GM18526 (cell line): ENCODE data around the gene SGO1.

ENCODE experiments used
- POLR2A ChIP-seq: IDR thresholded peaks from 3 replicates; pipeline ENCODE4 v1.6.1; 2011; ENCODE audit not compliant: insufficient read length; ENCODE audit errors: extremely low read depth

Gene SGO1

GRCh38 chr3:20173844-20174410 is 12.1 kb downstream of the SGO1 start:
- no peak for TF ChIP-seq POLR2A

DNA sequence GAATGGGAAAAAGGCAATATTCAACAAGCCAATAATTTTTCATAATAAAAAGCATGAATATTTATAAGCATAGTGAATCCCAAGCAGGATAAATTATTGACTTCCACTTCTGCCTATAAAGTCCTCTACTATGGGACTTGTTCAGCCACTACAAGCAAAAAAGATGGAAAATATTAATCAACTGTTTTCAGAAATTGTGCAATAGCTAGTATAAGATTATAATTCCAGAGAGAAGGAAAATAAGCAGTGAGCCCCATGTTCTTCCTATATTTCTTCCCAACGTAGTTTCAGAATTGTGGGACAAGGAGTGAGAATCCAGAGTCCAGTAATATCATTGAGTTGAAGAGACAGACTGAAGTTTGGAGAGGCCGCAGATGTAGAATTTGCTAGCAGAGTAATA is 24.3 kb downstream of the SGO1 start:
- TF ChIP-seq POLR2A = no peak

DNA sequence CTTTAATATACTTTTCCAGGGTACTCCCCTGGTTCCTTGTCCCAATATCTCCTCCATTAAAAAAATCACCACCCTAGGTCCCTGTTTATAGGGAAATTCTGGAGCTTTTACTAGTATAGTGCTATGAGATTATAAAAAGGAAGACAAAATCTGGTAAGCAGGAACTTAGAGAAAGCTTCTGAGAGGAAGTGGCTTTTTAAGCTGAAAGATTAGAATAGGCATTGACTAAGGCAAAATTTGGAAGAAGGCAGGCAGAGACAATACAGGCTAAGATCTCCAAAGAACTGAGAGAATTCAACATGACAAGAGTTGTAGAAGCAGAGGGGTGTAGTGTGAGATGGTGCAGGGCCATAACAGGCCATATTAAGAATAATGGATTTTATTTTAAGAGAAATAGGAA is 25.8 kb downstream of the SGO1 start:
- TF ChIP-seq POLR2A = no peak

DNA sequence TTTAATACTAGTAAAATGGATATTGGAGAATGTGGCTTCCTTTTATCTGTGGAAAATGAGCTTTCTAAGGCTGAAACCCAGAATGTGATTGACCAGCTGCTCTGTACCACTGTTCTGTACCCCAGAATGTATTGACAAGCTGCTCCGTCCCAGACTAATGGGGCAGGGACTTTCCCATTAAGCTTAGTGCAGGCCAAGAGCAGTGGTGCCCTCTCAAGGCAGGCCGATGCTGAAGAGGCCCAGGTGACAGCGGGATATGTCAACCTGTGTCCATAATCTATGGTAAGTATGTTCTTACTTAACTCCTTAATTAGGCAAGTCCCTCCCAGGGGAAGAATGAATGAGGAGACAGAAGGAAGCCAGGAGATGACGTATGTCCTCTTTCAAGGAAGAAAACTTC is 31.1 kb downstream of the SGO1 start:
- TF ChIP-seq POLR2A = no peak

GRCh38 chr3:20154078-20154477 is 31.9 kb downstream of the SGO1 start:
- no peak for TF ChIP-seq POLR2A

GRCh38 chr3:20148466-20148865 is 37.5 kb downstream of the SGO1 start:
- no peak for TF ChIP-seq POLR2A

- no peak for TF ChIP-seq POLR2A
Observed at GRCh38 chr3:20147361-20147760, 38.6 kb downstream of the SGO1 start.

GRCh38 chr3:20146301-20146700 is 39.7 kb downstream of the SGO1 start:
- no peak for TF ChIP-seq POLR2A

DNA sequence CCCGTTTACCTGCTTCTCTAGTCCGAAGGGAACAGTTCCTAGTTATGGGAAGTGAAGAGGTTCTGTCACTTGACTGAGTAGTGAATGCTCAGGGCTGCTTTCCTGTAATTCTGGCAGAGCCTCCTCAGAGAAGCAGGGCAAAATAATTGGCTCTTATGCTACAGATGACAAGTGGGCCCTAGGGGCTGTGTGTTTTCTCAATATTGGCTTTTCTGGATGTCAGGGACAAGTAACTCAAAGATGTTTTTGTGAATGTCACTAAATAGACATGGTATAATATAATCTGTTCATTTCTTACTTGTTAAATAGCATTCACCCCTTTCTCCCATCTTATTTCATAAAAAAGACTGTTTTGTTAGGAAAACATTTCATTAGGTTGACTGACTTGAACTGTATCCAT is 40.1 kb downstream of the SGO1 start:
- TF ChIP-seq POLR2A = no peak

DNA sequence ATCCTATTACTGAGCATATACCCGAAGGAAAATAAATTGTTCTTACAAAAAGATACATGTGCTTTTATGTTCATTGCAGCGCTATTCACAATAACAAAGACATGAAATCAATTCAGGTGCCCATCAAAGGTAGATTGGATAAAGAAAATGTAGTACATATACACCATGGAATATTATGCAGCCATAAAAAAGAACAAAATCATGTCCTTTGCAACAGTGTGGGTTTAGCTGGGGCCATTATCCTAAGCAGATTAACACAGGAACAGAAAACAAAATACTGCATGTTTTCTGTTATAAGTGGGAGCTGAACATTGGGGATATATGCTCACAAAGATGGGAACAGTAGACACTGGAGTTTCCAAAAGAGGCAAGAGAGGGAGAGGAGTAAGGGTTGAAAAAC is 42.5 kb downstream of the SGO1 start:
- no peak for TF ChIP-seq POLR2A

DNA sequence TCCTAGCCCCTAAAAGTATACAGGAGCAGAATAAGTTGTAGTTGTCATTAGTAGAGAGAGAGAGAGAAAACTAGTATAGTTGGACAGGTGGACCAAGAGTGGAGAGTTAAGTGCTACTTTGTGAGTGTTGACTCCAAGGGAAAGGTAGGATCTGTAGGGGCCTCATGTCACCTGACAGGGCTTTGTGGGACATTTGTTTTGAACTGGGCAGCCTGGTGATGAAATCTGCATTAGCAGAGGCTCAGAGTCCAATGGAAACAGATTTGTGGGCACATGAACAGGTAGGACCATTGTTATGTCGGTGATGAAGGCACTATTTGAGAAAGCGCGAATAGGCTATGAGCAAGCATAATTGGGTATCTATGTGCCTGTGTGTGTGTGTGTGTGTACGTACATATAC is 43.5 kb downstream of the SGO1 start:
- no peak for TF ChIP-seq POLR2A

GRCh38 chr3:20141851-20142250 is 44.2 kb downstream of the SGO1 start:
- no peak for TF ChIP-seq POLR2A

- TF ChIP-seq POLR2A = no peak
Observed at GRCh38 chr3:20141316-20141715, 44.7 kb downstream of the SGO1 start.

- TF ChIP-seq POLR2A = no peak
Observed at GRCh38 chr3:20140881-20141280, 45.1 kb downstream of the SGO1 start.

DNA sequence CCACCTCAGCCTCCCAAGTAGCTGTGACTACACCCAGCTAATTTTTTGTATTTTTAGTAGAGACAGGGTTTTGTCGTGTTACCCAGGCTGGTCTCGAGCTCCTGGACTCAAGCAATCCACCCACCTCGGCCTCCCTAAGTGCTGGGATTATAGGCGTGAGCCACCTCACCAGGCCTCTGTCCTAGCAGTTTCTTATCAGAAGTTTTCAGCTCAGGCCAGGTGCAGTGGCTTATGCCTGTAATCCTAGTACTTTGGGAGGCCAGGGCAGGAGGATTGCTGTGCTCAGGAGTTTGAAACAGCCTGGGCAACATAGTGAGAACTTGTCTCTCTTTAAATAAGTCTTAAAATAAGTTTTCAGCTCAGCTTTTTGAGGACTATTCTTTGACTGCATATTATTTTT is 48.4 kb downstream of the SGO1 start:
- no peak for TF ChIP-seq POLR2A

DNA sequence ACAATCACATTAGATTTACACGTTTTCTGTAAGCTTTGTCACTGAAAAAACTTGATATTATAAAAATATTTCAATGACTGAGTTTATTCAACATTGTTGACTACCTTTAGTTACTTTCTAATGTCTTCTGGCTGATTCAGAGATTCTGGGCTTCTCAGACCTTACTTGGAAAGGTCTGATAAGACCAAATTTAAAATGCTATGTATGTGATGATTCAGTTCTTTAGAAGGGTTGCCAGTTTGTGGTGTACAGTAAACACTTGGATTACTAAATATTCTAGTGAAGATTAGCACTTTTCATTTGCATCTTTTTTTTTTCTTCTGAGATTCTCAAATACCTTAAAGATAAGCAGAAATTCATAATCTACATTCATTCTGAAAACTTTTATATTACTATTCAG is 49.8 kb downstream of the SGO1 start:
- TF ChIP-seq POLR2A = no peak

DNA sequence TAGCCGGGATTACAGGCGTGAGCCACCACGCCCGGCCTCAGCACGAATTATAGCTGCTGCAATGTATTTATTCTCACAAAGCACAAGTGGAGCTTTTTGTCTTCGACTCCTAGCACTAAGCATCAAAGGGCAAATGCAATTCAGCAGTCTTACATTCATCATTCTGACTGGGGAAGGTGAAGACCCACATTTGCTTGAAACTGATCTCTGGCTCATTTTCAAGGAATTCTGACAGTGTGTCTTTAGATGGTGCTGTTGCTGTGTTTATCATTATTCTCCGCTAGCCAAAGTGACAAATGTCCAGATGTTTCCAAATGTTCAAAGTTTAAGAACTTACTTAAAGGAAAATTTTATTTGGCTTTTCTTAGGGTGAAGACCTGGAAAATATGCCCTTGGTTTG is 55.9 kb downstream of the SGO1 start:
- no peak for TF ChIP-seq POLR2A

DNA sequence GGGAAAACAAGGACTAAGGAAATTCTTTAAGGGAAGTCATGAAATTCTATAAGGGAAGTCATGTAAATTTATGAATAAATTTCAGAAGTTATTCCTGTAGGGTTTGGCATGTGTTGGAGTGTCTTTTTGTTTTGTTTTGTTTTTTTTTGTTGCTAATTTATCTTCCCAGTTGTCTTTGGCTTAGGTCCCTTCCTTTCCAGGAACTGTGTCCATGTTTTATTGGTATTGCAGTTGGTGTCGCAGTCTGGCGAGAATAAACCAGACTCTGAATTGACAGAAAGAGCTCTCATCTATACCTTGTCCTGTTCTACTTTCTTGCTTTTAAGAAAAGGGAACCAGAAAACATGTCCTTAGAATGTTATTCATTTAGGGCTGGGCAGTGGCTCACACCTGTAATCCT is 57.6 kb downstream of the SGO1 start:
- no peak for TF ChIP-seq POLR2A
